Fibroblast of lung (primary cell): ENCODE measurements around the gene SMCHD1.

ENCODE experiments used
- EZH2 ChIP-seq: IDR thresholded peaks from 2 replicates; pipeline ENCODE4 v1.5.1; 2012; ENCODE audit warnings: low read length, control low read depth, mild to moderate bottlenecking; ENCODE audit errors: missing control alignments
- TF ChIP-seq, protein P1 (sequence below), 2 donors: IDR thresholded peaks in 1 of 2; conservative IDR thresholded peaks in 1 of 2; 1 replicate in 1 of 2; 2 replicates in 1 of 2; pipeline ENCODE4 v1.5.1; 2011 to 2012; ENCODE audit warnings: low read length in 2 of 2, control low read depth in 1 of 2, inconsistent platforms in 1 of 2, low read depth in 1 of 2, mild to moderate bottlenecking in 1 of 2

DNA sequence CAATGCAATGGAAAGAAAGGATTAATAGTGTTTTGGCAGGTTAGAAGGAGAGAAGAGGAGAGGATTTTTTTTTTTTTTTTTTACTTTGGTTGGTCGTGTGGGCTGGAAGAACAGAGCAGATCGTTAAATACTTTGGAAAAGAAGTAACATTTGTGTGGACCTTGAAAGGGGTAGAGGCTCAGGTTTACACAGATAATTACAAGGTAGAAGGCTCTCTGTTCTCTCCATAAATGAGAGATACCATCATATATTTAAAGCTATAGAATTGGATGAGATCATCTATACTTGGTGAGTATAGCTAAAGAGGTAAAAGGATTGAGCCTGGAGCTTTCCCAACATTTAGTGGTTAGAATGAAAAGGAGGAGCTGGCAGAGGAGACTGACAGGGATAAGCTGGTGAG lies 49.0 kb downstream of the SMCHD1 start:
- TF ChIP-seq, protein P1, sequence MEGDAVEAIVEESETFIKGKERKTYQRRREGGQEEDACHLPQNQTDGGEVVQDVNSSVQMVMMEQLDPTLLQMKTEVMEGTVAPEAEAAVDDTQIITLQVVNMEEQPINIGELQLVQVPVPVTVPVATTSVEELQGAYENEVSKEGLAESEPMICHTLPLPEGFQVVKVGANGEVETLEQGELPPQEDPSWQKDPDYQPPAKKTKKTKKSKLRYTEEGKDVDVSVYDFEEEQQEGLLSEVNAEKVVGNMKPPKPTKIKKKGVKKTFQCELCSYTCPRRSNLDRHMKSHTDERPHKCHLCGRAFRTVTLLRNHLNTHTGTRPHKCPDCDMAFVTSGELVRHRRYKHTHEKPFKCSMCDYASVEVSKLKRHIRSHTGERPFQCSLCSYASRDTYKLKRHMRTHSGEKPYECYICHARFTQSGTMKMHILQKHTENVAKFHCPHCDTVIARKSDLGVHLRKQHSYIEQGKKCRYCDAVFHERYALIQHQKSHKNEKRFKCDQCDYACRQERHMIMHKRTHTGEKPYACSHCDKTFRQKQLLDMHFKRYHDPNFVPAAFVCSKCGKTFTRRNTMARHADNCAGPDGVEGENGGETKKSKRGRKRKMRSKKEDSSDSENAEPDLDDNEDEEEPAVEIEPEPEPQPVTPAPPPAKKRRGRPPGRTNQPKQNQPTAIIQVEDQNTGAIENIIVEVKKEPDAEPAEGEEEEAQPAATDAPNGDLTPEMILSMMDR (conservative IDR thresholded peaks at IDR 0.05 in 1 of 2, IDR thresholded peaks at IDR 0.05 in 1 of 2; ENCODE audit: low read depth in 1 of 2, low read length in 2 of 2) = no peak
- no peak for TF ChIP-seq EZH2
